GM12878 (cell line): ENCODE data around the gene ZFP91. TPM values are rescaled to one million over a fixed set of nuclear protein-coding genes. Genes with fewer than 3 reads are reported as not detected.

Source experiments
- ATAC-seq: fragments of 200-7000 bp; cut with Tn5 transposase; 3 replicates; pipeline ENCODE4 v1.9.1; 2020; ENCODE audit warnings: mild to moderate bottlenecking, moderate library complexity
- BruUV-seq: library from RNA; stranded (reverse); fragments of 400-500 nt; replicated peaks from 2 replicates; lab custom pipeline; 2021; lab: Mats Ljungman, UMichigan
- CTCF ChIA-PET: fragments of 300-600 bp; sonication (Branson Sonifier 250); formaldehyde crosslinking; extraction: SDS; loops from one replicate; lab custom pipeline; 2021; ENCODE audit warnings: inconsistent platforms; lab: Yijun Ruan, JAX
- POLR2A ChIA-PET: fragments of 350-600 bp; formaldehyde crosslinking; extraction: SDS; loops from one replicate; lab custom pipeline; 2021; ENCODE audit warnings: inconsistent platforms; lab: Charles Lee
- RAD21 ChIA-PET: fragments of 300-600 bp; sonication (Branson Sonifier 250); formaldehyde crosslinking; loops from one replicate; lab custom pipeline; 2023; ENCODE audit warnings: antibody characterized with exemption; ENCODE audit not compliant: unreplicated experiment; lab: Charles Lee
- SMC1A ChIA-PET: fragments of 300-600 bp; sonication (Branson Sonifier 250); formaldehyde crosslinking; loops from one replicate; lab custom pipeline; 2023; ENCODE audit not compliant: unreplicated experiment, uncharacterized antibody; lab: Charles Lee
- DNase-seq: peaks from one replicate; pipeline ENCODE4 v3.0.0-alpha.2; 2011; ENCODE audit warnings: low read depth, low spot score
- FAIRE-seq: peaks from 3 replicates; lab custom pipeline; 2011; peaks lifted over from hg19 to GRCh38; lab: Jason Lieb, UNC
- H2AFZ ChIP-seq: 2 replicates; pipeline ENCODE4 v1.6.0; 2011; ENCODE audit warnings: low read depth, low read length, control low read depth; ENCODE audit not compliant: control insufficient read depth
- H3K27ac ChIP-seq: 2 replicates; pipeline ENCODE4 v1.5.1; 2011; ENCODE audit warnings: control low read depth; ENCODE audit not compliant: control insufficient read depth, insufficient read depth
- H3K27me3 ChIP-seq, 2 experiments: replicated peaks in 1 of 2; 2 replicates each; pipeline versions ENCODE4 v1.6.0 to v1.6.1; 2011; ENCODE audit warnings: low read length in 1 of 2; ENCODE audit not compliant: control insufficient read depth in 2 of 2, insufficient read depth in 2 of 2
- H3K36me3 ChIP-seq, 2 experiments: 2 replicates each; pipeline ENCODE4 v1.5.1; 2011; ENCODE audit warnings: low read length in 1 of 2; ENCODE audit not compliant: control insufficient read depth in 2 of 2, insufficient read depth in 2 of 2
- H3K4me1 ChIP-seq: 2 replicates; pipeline ENCODE4 v1.6.1; 2011; ENCODE audit warnings: mild to moderate bottlenecking, low read length, moderate library complexity, mixed read lengths; ENCODE audit not compliant: control insufficient read depth, insufficient read depth
- H3K4me2 ChIP-seq: 2 replicates; pipeline ENCODE4 v1.6.0; 2011; ENCODE audit warnings: control low read depth; ENCODE audit not compliant: control insufficient read depth, insufficient read depth
- H3K4me3 ChIP-seq: fragments of 200-600 bp; sonication (generic); 2 replicates; pipeline ENCODE4 v1.5.1; 2016
- H3K79me2 ChIP-seq: 2 replicates; pipeline ENCODE4 v1.6.0; 2011; ENCODE audit warnings: low read length; ENCODE audit not compliant: control insufficient read depth, insufficient read depth
- H3K9ac ChIP-seq: 2 replicates; pipeline ENCODE4 v1.8.0; 2011; ENCODE audit warnings: low read length, control low read depth, mixed read lengths; ENCODE audit not compliant: control insufficient read depth, insufficient read depth
- H3K9me3 ChIP-seq: replicated peaks from 3 replicates; pipeline ENCODE4 v1.5.1; 2011; ENCODE audit warnings: mild to moderate bottlenecking, low read length; ENCODE audit not compliant: control insufficient read depth, insufficient read depth
- H4K20me1 ChIP-seq: 2 replicates; pipeline ENCODE4 v1.6.0; 2011; ENCODE audit not compliant: control insufficient read depth, insufficient read depth
- E4F1 ChIP-seq: fragments of 450-650 bp; IDR thresholded peaks from 2 replicates; pipeline ENCODE4 v1.6.1; 2018; ENCODE audit warnings: borderline replicate concordance, mild to moderate bottlenecking; ENCODE audit not compliant: partially characterized antibody
- ELK1 ChIP-seq: IDR thresholded peaks from 2 replicates; pipeline ENCODE4 v1.6.1; 2012; ENCODE audit warnings: low read depth, low read length, improper control_type of control experiment
- FOXM1 ChIP-seq: IDR thresholded peaks from 2 replicates; pipeline ENCODE4 v1.6.1; 2012; ENCODE audit warnings: low read depth, mild to moderate bottlenecking, inconsistent platforms, low read length, moderate library complexity
- HSF1 ChIP-seq: fragments of 150-350 bp; IDR thresholded peaks from 2 replicates; pipeline ENCODE4 v1.6.1; 2014; ENCODE audit warnings: mild to moderate bottlenecking, low read depth, low read length
- POLR2AphosphoS5 ChIP-seq: IDR thresholded peaks from 2 replicates; pipeline ENCODE4 v1.6.1; 2011; ENCODE audit warnings: mild to moderate bottlenecking, low read length, inconsistent platforms
- SREBF2 ChIP-seq: IDR thresholded peaks from 2 replicates; pipeline ENCODE4 v1.6.1; 2012; ENCODE audit warnings: mild to moderate bottlenecking, low read length
- YBX1 ChIP-seq: fragments of 450-650 bp; IDR thresholded peaks from 2 replicates; pipeline ENCODE4 v1.6.1; 2016; ENCODE audit warnings: antibody characterized with exemption
- WGBS: methylation state at CpG from one replicate; pipeline ENCODE4 v1.1.6; 2016; ENCODE audit warnings: low lambda C conversion rate; ENCODE audit not compliant: insufficient replicate concordance, insufficient coverage; ENCODE audit errors: missing lambda C conversion rate; 5-methylcytosine and 5-hydroxymethylcytosine counted together
- in situ Hi-C: fragments of 300-500 bp; cut with MboI; formaldehyde crosslinking; loops from 9 replicates; pipeline ENCODE4 v1.14.3; 2018; ENCODE audit warnings: mixed read lengths
- intact Hi-C: fragments of 100-400 bp; cut with micrococcal nuclease; formaldehyde crosslinking; loops from one replicate; pipeline ENCODE4 v1.14.2; 2022; ENCODE audit not compliant: unreplicated experiment
- polyA plus RNA-seq, 11 experiments: library from polyadenylated mRNA; depleted of rRNA in 4 of 11; unstranded in 6 of 11; stranded (reverse) in 5 of 11; fragments of >200 nt; fragmentation: Nextera tagmentation in 4 of 11; fragmentation: Illumina TruSeq in 1 of 11; extraction: Ambion mirVana in 4 of 11; extraction: Trizol in 1 of 11; gene quantifications; 1 replicate in 1 of 11; 2 replicates in 10 of 11; pipeline versions ENCODE4 v1.2.1 to v1.2.3, GENCODE V29; 2011 to 2016; ENCODE audit warnings: inconsistent platforms in 2 of 11, missing spikeins in 2 of 11, low read depth in 1 of 11
- total RNA-seq, 4 experiments: library from RNA; depleted of rRNA in 3 of 4; stranded (reverse); fragments of >200 nt in 3 of 4; fragmentation: Illumina TruSeq in 1 of 4; extraction: Trizol in 1 of 4; gene quantifications; 2 replicates each; pipeline versions ENCODE4 v1.2.1 to v1.2.3, GENCODE V29; 2013 to 2021
- TF ChIP-seq, protein P1 (sequence below): fragments of 450-650 bp; formaldehyde crosslinking; IDR thresholded peaks from 2 replicates; pipeline ENCODE4 v1.4.0; 2022; ENCODE audit warnings: mild to moderate bottlenecking, moderate library complexity
- TF ChIP-seq, protein P2 (sequence below): fragments of 450-650 bp; IDR thresholded peaks from 2 replicates; pipeline ENCODE4 v1.6.1; 2014; ENCODE audit warnings: mild to moderate bottlenecking

Gene ZFP91
- total and polyA plus RNA-seq, 10 of the 15 experiments (the other 5 are each of a cell fraction or from before 2014, with no cell fraction given) = 12.9 to 54.1 (median 31.7) TPM

- TF ChIP-seq ELK1 = no peak
Measured at GRCh38 chr11:58641341-58641740, 62.5 kb downstream of the ZFP91 start (continued).

DNA sequence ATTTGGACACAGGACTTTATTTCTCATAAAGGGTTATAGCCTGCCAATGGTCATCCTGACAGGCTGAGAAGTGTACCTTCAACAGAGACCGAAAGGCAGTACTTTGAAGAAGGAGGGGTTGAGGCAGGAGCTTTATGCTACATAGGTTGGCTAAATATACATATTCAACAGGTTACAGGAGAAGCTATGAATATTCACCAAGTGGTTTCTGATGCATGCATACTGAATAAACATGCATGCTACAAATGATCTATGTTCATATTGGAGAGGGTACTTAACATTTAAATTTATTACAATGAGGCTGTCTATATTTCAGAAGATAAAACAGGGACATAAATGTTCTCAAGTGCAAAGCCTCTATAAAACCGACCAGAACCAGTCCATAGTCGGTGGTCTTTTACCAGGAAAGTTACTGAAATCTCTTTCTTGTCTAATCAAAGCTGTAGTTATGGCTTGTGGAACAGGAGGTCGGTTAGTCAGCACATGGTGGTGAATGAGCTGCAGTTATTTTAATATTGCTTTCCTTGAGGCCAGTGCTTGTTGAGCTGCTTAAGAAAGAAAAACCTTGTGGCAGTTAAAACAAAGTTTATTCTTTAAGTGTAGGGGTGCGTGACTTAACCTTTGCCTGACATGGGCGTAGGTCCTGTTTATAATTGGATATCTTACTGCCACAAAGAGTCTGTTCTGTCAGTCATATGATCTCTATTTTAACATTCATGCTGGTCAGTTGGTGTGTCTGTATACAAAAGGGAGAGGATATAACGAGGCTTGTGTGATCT is 63.1 kb downstream of the ZFP91 start:
- Histone ChIP-seq H3K9me3 (peaks cover 9% of the 10 kb centered on the region), H3K4me1 (peaks cover 7% of the 10 kb centered on the region), H3K36me3 (no peaks in the 10 kb centered on the region), H3K9ac (no peak overlapping the region), H3K27ac (no peak overlapping the region), H3K79me2 (no peaks in the 10 kb centered on the region), H2AFZ (no peak overlapping the region), H3K27me3 (no peaks in the 10 kb centered on the region), H3K4me2 (no peak overlapping the region), H3K4me3 (no peak overlapping the region), H4K20me1 (no peaks in the 10 kb centered on the region)
- peak; percentile 8; the same call in 1 of the 3 replicates for ATAC-seq
- SMC1A ChIA-PET = interaction anchor here (0.7 to 0.8 kb wide), 2 partner anchors 9 to 32 kb away, joined by 3 read pairs; no protein-coding TSS in a partner anchor
- TF ChIP-seq POLR2AphosphoS5 (no peak), HSF1 (no peak), FOXM1 (no peak), E4F1 (no peak), SREBF2 (no peak), YBX1 (no peak)
- TF ChIP-seq, protein P1, sequence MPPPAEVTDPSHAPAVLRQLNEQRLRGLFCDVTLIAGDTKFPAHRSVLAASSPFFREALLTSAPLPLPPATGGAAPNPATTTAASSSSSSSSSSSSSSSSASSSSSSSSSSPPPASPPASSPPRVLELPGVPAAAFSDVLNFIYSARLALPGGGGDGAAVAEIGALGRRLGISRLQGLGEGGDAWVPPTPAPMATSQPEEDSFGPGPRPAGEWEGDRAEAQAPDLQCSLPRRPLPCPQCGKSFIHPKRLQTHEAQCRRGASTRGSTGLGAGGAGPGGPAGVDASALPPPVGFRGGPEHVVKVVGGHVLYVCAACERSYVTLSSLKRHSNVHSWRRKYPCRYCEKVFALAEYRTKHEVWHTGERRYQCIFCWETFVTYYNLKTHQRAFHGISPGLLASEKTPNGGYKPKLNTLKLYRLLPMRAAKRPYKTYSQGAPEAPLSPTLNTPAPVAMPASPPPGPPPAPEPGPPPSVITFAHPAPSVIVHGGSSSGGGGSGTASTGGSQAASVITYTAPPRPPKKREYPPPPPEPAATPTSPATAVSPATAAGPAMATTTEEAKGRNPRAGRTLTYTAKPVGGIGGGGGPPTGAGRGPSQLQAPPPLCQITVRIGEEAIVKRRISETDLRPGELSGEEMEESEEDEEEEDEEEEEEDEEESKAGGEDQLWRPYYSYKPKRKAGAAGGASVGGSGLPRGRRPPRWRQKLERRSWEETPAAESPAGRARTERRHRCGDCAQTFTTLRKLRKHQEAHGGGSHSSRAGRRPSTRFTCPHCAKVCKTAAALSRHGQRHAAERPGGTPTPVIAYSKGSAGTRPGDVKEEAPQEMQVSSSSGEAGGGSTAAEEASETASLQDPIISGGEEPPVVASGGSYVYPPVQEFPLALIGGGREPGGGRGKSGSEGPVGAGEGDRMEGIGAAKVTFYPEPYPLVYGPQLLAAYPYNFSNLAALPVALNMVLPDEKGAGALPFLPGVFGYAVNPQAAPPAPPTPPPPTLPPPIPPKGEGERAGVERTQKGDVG = no peak
- TF ChIP-seq, protein P2, sequence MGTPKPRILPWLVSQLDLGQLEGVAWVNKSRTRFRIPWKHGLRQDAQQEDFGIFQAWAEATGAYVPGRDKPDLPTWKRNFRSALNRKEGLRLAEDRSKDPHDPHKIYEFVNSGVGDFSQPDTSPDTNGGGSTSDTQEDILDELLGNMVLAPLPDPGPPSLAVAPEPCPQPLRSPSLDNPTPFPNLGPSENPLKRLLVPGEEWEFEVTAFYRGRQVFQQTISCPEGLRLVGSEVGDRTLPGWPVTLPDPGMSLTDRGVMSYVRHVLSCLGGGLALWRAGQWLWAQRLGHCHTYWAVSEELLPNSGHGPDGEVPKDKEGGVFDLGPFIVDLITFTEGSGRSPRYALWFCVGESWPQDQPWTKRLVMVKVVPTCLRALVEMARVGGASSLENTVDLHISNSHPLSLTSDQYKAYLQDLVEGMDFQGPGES = no peak
- 26% methylated on average over 7 of the region's 7 CpGs for WGBS
- POLR2A ChIA-PET = interaction anchor here (1.0 kb wide), 1 partner anchor 11 kb away, joined by 4 read pairs; no protein-coding TSS in a partner anchor
- CTCF ChIA-PET = interaction anchor here (1.4 to 1.9 kb wide), 2 partner anchors 9 to 11 kb away, joined by 6 read pairs; no protein-coding TSS in a partner anchor
- no TSS peak for BruUV-seq
- RAD21 ChIA-PET = interaction anchor here (0.7 to 1.8 kb wide), 5 partner anchors 9 to 83 kb away, joined by 3 to 5 read pairs (median 3); no protein-coding TSS in a partner anchor
- in situ Hi-C loops (no loop called here), intact Hi-C loops (no loop called here)
- no peak for FAIRE-seq
- no peak for DNase-seq
